H4 (cell line): Measurements from ENCODE around the gene SNX8. TPM values are rescaled to one million over a fixed set of nuclear protein-coding genes. Genes with fewer than 3 reads are reported as not detected.
A peak's percentile ranks its signal among the peaks of the same experiment; 100 is the strongest.

ENCODE experiments used
- DNase-seq: peaks from one replicate; pipeline ENCODE4 v3.0.0-alpha.2; 2015; ENCODE audit warnings: low spot score
- total RNA-seq: library from RNA; depleted of rRNA; stranded (reverse); fragments of >200 nt; shearing (Covaris generic); gene quantifications from 2 replicates; pipeline ENCODE4 v1.2.3, GENCODE V29; 2014

The SNX8 gene
- total RNA-seq, 1 experiment from 2014 or later = 27.7 TPM

GRCh38 chr7:2224934-2225333 is 89.3 kb downstream of the SNX8 start:
- DNase-seq = no peak

GRCh38 chr7:2224491-2224928 is 89.7 kb downstream of the SNX8 start:
- no peak for DNase-seq

- DNase-seq = no peak
Observed at GRCh38 chr7:2223321-2223720, 90.9 kb downstream of the SNX8 start.

- DNase-seq = no peak
Observed at GRCh38 chr7:2222516-2222915, 91.7 kb downstream of the SNX8 start.

GRCh38 chr7:2220954-2221353 is 93.3 kb downstream of the SNX8 start:
- DNase-seq = no peak

- no peak for DNase-seq
Observed at GRCh38 chr7:2220506-2220905, 93.7 kb downstream of the SNX8 start.

- no peak for DNase-seq
Observed at GRCh38 chr7:2220030-2220429, 94.2 kb downstream of the SNX8 start.

- DNase-seq = no peak
Observed at GRCh38 chr7:2219606-2220005, 94.6 kb downstream of the SNX8 start.

GRCh38 chr7:2219136-2219535 is 95.1 kb downstream of the SNX8 start:
- DNase-seq = no peak

GRCh38 chr7:2218444-2218785 is 95.8 kb downstream of the SNX8 start:
- no peak for DNase-seq

GRCh38 chr7:2217716-2218443 is 96.4 kb downstream of the SNX8 start:
- DNase-seq = no peak

- no peak for DNase-seq
Observed at GRCh38 chr7:2217206-2217605, 97.0 kb downstream of the SNX8 start.

GRCh38 chr7:2215851-2216250 is 98.4 kb downstream of the SNX8 start:
- no peak for DNase-seq

GRCh38 chr7:2214636-2215035 is 99.6 kb downstream of the SNX8 start:
- no peak for DNase-seq

GRCh38 chr7:2213551-2214215 is 100.6 kb downstream of the SNX8 start:
- DNase-seq = no peak

- no peak for DNase-seq
Observed at GRCh38 chr7:2212906-2213305, 101.3 kb downstream of the SNX8 start.

GRCh38 chr7:2211926-2212325 is 102.3 kb downstream of the SNX8 start:
- no peak for DNase-seq

GRCh38 chr7:2211259-2211880 is 102.9 kb downstream of the SNX8 start:
- DNase-seq = no peak

GRCh38 chr7:2210551-2211258 is 103.5 kb downstream of the SNX8 start:
- no peak for DNase-seq

GRCh38 chr7:2209961-2210323 is 104.3 kb downstream of the SNX8 start:
- no peak for DNase-seq

- DNase-seq = peak; percentile 71
Observed at GRCh38 chr7:2209146-2209960, 104.9 kb downstream of the SNX8 start.

- DNase-seq = no peak
Observed at GRCh38 chr7:2208712-2209111, 105.5 kb downstream of the SNX8 start.
